Erythroblast (primary cell): ENCODE results near the gene VEGFD.

Experiments used
- GATA1 ChIP-seq: IDR thresholded peaks from 2 replicates; pipeline ENCODE4 v1.6.1; 2011; ENCODE audit warnings: low read depth, mild to moderate bottlenecking, control low read depth, low read length, moderate library complexity
- POLR2A ChIP-seq: IDR thresholded peaks from 2 replicates; pipeline ENCODE4 v1.6.1; 2011; ENCODE audit warnings: mild to moderate bottlenecking, low read length

DNA sequence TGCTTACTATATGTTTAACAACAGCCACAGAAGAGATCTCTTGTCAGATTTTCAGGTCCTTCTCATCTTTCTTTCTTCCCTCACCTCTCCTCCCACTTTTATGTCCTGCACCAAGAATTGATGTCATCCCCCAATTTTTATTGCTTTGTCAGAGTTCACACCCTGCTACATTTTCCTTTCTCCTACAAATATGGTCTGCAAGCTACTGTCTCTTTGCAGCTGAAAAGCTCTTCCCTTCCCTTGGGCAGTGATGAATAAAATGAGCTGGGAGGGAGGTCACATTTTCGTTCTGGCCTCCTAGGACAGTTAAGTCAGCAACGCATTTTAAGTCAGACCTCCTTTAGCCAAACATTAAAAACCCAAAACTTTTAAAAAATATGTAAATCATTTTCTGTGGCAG is 26.7 kb upstream of the VEGFD start:
- TF ChIP-seq GATA1 (no peak), POLR2A (no peak)
